RPMI8226 (cell line): Measurements from ENCODE around the gene ELOA.
"Not testable (repeated sequence)": the region's sequence is repeated elsewhere in the genome, so short reads cannot be mapped to it uniquely, and the experiment has no call there.

Experiments used
- DNase-seq: peaks from one replicate; pipeline ENCODE4 v3.0.0-alpha.2; 2015

Gene ELOA, protein sequence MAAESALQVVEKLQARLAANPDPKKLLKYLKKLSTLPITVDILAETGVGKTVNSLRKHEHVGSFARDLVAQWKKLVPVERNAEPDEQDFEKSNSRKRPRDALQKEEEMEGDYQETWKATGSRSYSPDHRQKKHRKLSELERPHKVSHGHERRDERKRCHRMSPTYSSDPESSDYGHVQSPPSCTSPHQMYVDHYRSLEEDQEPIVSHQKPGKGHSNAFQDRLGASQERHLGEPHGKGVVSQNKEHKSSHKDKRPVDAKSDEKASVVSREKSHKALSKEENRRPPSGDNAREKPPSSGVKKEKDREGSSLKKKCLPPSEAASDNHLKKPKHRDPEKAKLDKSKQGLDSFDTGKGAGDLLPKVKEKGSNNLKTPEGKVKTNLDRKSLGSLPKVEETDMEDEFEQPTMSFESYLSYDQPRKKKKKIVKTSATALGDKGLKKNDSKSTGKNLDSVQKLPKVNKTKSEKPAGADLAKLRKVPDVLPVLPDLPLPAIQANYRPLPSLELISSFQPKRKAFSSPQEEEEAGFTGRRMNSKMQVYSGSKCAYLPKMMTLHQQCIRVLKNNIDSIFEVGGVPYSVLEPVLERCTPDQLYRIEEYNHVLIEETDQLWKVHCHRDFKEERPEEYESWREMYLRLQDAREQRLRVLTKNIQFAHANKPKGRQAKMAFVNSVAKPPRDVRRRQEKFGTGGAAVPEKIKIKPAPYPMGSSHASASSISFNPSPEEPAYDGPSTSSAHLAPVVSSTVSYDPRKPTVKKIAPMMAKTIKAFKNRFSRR

DNA sequence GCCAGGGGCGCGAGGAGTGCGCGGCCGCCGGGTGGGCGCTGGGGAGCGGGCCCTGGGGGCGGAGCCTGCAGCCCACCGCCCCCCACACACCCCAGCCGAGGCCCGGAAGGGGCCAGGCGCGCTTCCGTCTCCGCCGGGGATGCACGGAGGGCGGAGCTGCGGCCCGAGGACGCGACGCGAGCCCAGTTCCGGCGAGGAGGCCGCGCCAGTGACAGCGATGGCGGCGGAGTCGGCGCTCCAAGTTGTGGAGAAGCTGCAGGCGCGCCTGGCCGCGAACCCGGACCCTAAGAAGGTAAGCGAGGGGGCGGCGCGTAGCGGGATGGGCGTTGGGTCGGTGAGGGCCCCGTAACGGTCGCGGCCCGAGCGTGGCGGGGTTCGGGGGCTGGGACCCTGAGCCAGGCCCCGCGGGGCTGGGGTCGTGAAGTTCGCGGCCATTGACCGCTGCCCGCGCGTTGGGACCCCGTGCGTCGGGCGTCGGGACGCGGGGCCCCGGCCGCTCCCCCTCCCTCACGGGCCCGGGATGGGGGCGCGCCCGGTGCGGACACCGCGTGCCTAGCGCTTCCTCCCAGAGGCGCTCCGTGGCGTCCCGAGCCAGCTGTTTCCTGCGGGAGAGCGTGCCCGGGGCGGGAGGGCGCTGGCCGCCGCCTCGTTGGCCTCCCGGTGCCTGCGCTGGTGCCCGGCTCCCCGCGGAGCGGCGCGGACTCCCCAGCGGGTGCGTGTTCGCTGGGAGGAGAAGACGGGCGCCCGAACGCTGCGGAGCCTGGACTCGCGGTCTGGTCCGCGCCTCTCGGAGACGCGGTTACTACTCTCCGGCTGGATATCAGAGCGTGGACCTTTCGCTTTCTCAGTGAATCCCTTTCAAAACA is at the start of gene ELOA:
TSS of gene ELOA (plus strand) at position 185 of the 866 bp plus-strand sequence. CDS start at position 218, 33 bp downstream.
- DNase-seq = peak; percentile 90

DNA sequence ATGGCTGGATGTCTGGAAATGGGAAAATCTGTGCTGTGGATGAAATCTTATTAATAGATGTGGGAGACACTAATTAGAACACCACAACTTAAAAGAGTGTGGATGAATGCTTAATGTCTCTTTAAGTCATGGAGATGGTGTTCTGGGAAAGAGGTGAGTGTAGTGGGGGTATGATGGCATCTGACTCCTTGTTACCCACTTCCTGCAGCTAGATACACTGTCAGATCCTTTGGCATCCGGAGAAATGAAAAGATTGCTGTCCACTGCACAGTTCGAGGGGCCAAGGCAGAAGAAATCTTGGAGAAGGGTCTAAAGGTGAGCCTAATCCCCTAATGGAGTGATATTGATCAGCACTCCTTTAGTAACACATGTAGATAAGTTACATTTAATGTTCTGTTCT is 49.7 kb upstream of the ELOA start:
- DNase-seq = no peak

DNA sequence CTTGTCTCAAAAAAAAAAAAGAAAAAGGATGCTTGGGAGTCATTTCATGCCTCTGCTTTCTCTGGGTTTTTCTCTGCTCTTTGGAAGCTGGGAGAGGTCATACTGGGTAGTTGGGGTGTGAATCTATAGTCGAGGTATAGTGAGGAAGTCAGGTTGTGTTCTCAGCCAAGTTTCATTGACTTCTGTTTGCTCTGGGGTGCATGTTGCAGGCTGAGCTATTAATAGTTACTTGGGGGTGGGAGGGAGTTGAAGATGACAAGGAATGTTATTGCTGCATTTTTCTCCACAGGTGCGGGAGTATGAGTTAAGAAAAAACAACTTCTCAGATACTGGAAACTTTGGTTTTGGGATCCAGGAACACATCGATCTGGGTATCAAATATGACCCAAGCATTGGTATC is 48.9 kb upstream of the ELOA start:
- DNase-seq = no peak

DNA sequence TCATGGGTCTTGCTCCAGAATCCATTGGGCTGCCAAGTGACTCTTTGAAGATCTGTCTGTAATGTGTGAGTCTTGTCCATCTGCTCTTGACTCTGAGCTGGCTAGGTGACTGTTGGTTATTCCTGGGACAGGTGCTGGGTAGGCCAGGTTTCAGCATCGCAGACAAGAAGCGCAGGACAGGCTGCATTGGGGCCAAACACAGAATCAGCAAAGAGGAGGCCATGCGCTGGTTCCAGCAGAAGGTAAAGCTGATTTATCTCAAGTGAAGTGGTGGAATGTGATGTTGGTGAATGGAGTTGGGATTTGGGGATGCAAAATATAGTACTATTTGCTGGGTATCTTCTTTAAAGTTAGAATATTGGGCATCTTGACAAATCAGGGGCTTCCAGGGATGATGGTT is 47.6 kb upstream of the ELOA start:
- DNase-seq = no peak

DNA sequence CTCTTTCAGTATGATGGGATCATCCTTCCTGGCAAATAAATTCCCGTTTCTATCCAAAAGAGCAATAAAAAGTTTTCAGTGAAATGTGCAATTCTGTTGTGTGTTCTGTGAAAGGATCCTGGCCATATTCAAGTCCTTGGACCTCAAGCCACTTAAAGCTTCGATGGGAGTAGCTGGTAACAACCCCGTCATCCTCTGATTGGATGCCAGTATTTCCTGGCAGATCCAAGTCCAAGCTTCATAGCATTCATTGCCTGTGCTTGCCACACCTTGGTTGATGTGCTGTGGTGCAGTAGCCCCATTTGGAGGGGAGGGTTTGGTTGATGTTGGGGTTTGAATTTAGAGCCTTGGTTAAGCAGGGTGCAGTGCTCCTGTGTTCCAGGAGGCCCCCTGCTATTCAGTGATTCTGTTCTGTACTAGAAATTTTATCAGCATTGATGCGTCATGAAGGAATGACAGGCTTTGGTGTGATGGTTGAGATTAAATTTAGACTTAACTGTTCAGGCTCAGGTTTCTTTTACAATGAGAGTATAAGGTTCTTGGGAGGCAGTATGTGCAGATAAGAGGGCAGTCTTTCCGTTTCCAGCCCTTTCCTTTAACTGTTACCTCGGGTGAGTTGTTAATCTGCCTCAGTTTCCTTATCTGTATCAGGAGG is 46.8 kb upstream of the ELOA start:
- no peak for DNase-seq

DNA sequence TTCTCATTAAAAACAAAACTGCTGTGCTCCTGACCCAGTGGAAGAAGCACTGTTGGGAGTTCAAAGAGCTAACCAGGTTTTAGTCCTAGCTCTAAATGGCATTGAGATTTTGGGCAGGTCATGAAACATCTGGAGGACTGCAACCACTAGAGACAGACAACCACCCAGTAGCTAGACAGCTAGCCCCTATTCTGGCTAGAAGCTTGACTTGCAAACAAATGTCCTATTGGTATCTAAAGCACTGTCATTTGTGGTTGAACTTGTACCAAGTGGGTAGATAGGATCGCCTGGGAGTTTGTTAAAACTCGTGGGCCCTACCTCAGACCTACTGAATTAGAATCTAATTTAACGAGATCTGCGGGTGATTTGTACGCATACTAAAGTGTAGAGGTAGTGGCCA is 44.8 kb upstream of the ELOA start:
- no peak for DNase-seq

DNA sequence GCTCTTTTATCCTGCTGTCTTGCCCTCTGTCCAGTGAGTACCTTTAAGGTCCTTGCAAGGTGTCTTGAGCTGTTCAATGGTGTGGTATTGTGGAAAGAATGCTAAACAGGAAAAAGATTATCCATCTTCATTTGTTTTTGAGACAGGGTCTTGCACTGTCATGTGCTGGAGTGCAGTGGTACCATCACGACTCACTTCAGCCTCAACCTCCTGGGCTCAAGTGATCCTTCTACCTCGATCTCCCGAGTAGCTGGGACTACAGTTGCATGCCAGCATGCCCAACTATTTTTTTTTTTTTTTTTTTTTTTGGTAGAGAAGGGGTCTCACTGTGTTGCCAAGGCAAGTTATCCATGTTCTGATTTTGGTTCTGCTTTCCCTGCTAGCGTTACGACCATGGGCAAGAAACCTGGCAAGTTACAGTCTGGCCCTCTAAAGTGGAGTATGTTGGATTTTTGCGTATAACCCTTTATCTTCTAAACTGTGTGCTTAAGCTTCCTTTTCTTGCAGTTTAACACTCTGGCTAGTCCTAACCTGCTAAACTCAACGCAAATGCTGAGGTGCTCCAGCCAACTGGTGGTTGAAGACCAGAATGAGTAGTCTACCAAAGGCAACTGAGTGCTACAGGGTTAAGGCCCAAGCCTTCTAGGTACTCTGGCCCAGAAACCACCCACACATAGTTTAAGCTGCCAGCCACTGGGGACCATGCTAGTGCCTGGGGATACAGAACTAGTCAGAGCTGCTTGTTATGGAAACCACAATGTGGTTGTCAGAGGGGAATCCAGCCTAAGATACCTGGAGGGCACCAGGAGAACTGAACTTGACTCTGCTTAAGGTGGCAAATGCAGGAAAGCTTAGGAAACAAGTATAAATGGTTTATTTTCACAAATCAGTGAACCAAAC is 43.7 kb upstream of the ELOA start:
- no peak for DNase-seq

DNA sequence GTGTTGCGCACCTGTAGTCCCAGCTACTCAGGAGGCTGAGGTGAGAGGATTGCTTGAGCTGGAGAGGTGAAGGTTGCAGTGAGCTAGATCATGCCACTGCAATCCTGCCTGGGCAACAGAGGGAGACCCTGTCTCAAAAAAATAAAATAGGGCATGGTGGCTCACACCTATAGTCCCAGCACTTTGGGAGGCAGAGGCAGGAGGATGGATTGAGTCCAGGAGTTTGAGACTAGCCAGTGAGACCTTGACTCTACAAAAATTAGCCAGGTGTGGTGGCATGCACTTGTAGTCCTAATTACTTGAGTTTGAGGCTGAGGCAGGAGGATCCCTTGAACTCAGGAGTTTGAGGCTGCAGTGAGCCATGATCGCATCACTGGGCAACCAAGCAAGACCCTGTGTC is 42.0 kb upstream of the ELOA start:
- DNase-seq = no peak

DNA sequence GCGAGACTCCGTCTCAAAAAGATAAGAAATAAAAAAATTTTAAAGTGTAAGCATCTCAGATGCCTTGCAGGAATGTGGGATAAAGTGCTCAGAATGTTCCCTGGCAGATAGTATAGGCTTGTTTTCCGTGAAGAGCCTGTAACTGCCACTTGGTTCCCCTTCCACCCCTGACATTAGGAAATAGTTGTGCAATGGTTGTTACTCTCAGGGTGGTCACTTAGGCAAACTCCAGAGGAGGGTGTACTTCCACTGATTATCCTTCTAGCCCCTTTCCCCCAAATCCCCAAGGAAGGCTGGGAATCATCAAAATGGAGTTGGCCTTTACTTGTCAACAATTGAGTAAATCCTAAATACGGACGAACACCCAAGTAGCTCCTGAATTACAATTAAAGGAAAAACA is 41.3 kb upstream of the ELOA start:
- DNase-seq = no peak

DNA sequence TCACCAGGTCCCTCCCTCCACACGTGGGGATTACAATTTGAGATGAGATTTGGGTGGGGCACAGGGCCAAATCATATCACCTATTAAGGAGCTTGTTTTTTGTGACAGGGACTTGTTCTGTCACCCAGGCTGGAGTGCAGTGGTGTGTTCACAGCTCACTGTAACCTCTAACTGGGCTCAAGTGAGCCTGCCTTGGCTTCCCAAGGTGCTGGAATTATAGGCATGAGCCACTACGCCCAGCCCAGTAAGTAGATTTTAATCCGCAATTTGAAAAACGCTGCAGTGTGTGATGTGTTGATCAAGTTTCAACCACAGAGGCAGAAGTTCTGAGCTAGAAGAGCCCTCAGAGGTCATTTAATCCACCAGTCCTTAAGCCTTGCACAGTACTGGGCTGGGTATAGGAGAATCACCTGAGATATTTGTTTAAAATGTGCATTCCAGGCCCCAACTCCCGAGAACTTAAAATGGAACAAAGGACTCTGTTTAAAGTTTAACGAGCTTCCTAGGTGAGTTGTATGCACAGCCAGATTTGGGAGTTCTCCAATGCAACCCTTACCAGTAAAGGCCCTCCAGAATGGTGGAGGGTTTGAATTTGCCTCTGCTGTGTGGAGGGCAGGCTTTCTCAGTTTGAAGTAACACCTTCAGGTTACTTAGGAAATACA is 38.3 kb upstream of the ELOA start:
- no peak for DNase-seq

DNA sequence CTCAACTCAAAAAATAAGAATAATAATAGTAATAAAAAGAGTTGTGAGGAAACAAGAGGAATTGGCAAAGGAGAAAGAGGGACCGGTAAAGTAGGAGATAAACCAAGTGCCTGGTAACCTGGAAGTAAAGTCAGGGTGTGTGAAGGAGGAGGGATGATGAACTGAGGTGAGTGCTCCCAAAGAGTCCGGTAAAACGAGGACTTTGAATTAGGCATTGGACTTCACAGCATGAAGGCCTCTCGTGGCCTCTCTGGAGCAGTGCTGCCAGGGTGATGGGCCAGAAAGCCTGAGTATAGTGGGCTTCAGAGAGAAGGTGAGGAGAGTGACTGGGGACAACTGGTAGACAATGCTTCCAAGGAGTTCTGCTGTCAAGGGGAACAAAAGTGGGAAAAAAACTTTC is 34.0 kb upstream of the ELOA start:
- DNase-seq = no peak

DNA sequence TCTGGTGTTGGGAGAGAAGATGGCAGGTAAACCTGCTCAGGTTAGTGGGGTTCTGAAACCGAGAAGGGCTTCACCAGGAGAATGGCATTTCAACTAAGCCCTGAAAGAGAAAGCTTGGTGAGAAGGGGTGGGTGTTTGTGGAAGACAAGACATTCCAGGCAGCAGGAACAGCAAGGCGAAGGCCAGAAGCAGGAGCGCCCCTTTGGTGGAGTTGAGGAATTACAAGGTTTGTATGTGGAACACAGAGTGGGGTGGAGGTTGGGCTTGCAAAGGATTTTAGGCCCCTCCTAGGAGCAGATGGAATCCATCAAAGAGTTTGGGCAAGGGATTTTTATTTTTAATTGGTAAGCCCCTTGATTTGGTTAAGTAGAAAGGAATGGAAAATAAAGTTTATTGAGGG is 24.8 kb upstream of the ELOA start:
- peak; percentile 52 for DNase-seq

DNA sequence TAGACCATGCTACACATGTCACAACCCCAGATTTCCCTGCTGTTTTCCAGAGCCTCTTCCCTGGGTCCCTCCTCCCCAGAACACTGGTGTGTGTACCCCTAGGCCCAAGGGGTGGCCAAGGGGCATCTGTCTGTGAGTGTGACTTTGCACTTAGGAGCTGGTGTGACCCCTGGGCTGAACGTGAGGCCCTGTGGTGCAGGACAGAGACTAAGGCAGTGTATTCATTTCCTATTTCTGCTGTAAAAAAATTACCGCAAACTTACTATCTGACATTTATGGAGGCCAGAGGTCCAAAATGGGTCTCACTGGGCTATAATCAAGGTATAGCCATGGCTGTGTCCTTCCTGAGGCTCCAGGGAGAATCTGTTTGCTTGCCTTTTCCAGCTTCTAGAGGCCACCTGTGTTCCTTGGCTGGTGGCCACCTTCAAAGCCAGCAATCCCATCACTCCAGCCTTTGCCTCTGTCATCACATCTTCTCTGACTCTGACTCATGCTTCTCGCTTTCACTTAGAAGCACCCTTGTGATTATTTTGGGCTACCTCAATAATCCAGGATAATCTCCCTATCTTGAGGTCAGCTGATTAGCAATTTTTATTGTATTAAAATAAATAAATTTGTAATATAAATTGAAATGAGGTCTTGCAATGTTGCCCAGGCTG is 24.0 kb upstream of the ELOA start:
- peak; percentile 80 for DNase-seq

DNA sequence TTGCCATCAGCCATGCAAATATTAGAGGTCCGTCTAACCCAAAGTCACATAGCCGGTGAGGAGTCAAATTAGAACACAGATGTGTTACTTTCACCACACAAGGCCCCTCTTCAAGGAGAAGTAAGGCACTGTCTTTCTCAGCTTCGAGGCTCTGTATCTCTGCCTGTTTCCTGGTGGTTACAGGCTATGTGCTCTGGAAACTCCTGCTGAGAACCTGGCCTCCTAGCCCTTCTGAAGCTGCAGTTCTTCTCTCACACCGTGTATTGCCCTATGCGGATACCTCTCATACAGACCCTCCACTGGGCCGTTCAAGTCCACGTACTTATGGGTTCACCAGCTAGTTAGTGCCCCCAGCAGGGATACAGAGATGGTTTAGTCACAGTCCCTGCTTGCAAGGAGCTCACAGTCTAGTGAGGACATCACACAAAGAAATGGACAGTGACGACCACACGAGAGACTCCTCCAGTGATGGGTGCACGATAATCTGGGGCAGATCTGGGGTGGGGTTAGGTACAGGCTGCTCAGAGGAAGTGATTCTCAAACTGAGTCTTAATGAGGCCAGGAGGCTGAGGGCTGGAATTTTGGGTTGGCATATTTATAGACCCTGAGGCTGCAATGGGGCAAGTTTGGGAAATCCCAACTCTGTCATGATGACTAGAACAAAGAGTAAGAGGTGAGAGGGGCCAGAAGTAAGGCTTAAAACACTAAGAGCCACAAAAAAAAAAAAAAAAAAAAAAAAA is 22.8 kb upstream of the ELOA start:
- no peak for DNase-seq

DNA sequence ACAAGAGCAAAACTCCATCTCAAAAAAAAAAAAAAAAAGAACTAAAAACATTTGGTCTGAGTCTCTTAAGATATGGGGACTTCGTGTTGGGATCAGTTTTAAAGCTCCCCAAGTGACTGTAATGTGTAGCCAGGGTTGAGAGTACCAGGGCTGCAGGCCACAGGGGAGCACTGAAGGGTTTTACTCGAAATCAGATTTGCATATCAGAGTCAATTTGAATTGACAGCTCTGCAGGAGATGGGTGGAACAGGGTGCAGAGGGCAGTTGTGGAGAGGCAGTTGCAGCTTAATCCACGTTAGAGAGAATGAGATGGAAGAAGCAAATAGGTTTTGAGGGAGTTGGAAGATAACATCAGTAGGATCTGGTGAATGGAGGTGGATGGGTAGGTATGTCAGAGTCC is 20.6 kb upstream of the ELOA start:
- no peak for DNase-seq

DNA sequence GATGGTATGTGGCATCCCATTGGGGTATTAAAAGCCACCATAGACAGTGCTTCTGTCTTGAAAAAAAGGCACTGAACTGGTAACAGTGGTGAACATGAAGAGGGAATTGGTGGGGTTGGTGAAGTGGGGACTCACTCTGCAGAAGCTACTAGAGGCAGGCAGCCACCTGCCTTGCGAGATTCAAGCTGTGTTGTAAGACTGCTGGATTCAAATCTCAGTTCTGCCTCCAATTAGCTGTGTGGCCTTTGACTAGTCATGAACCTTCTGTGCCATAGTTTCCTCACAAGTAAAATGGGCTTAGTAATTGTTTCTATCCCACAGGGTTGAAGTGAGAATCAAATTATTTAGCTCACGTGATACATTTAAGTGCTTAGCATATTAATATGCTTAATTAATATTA is 16.6 kb upstream of the ELOA start:
- DNase-seq = no peak

DNA sequence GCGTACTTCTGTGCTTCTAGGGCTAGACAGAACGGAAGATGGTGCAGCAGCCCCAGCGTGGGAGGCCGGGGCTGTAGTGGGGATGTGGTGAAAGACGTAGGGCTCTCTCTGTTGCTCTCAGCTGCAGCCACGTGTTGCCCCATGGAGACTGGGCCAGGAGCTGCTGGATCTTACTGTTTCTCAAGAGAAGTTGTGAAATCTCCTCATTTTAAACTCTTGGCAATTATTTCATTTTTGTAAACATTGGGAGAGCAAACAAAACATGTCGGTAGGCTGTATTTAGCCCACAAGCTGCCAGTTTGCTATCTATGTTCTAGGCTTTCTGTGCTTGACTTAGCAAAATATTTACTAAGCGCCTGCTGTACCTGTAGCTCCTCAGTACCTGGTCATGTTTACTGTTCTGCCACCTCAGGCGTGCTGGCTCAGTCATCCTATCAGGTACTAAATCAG is 15.9 kb upstream of the ELOA start:
- DNase-seq = no peak

DNA sequence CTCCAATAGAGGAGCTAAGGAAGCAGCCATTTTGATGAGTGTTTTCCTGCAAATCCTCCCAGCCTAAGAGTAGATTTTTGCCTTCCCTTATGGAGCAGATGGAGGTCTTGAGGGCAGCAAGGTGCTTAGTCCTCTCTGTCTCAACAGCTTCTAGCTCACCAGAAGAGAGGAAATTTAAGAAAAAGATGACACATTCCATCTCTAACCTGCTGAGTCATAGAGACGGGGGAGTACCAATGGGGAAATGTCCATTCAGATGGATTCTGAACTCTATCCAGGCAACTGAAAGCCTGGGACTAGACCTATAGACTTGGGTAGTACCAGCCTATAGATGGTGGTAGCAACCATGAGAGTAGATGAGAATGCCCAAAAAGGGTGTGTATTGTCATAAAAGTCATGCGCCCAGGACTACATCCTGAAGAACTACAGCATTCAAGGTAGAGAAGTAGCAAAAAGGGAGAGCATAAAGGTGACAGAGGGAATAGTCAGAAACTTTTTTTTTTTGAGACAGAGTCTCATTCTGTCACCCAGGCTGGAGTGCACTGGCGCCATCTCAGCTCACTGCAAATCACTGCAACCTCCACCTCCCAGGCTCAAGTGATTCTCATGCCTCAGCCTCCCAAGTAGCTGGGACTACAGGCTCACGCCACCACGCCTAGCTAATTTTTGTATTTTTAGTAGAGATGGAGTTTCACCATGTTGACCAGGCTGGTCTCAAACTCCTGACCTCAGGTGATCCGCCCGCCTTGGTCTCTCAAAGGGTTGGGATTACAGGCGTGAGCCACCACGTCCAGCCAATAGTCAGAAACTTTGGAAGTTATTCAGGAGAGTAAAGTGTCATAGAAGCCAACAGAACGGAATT is 10.7 kb upstream of the ELOA start:
- no peak for DNase-seq

DNA sequence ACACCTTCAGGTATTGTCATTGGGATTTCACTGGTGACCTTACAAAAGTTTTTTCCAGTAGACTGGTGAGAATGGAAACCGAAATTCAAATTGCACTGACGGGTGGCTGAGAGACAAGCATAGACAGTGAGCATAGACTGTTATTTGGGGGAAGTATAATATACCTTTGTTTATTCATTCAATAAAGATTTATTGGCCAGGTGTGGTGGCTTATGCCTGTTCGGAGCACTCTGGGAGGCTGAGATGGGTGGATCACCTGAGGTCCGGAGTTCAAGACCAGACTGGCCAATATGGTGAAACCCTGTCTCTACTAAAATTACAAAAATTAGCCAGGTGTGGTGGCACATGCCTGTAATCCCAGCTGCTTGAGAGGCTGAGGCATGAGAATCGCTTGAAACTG is 10.0 kb upstream of the ELOA start:
- not testable (repeated sequence) for DNase-seq
